Renal pelvis (tissue), 4 donors: ENCODE results near the gene COLEC11. TPM values are rescaled to one million over a fixed set of nuclear protein-coding genes. Genes with fewer than 3 reads are reported as not detected.

Source experiments
- DNase-seq: peaks from one replicate; pipeline ENCODE4 v3.0.0-alpha.2; 2013
- polyA plus RNA-seq, 3 donors: library from polyadenylated mRNA; unstranded; fragments of 120-200 nt; gene quantifications; one replicate each; pipeline ENCODE4 v1.2.1, GENCODE V29; 2013; ENCODE audit not compliant: insufficient read length in 3 of 3

COLEC11 gene
- polyA plus RNA-seq, 3 donors = 2.4 to 6.5 (median 2.7) TPM

DNA sequence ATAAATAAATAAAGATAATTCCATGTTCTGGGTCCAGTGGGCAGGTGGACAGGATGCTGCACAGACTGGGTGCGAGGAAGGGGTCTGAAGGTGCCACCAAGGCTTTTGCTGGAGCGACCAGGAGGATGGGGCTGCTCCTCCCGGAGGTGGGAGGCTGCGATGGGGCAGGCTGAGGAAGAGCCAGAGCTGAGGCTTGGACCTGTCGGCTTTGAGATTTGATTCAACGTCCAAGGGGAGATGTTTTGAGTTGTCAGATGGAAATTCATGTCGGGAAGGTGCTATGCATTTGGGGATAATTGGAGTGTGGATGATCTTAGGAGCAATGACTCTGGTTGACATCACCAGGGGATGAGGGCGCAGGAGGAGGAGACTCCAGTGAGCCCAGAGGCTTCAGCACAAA lies 74.7 kb downstream of the COLEC11 start:
- no peak for DNase-seq

DNA sequence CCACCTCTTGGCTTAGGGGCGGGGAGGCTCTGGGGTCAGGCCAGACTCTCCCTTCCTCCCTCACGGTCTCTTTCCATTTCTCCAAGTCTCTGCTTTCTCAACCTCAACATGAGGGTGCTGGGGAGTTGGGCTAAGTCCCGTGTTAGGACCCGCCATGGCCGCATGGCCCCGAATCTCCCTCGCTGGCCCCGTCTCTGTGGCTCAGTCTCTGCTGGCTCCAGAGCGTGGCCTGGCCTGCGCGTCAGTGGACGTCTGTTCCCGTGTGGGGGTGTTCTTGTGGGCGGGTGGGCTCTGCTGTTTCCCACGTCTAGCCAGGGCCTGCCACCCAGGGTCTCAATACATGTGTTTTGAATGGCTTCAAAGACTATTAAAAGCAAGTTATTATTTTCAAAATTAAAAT lies 75.5 kb downstream of the COLEC11 start:
- no peak for DNase-seq

DNA sequence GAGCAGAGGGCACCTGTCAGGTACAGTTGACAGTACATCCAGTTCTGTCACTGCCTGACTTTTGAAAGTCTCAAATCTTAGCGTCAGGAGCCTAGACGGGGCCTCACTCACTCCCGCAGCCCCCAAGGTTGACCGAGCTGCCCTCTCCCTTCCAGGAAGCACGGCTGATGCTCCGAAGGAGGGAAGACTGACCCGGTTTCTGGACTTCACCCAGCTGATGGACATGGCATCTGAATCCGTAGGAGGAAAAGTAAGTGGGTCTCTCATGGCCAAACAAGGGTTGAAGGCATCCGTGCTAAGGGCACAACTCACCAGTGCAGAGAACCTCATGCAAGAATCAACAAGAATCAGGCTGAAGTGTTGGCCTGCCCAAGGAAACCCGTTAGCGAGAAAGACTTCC lies 76.0 kb downstream of the COLEC11 start:
- no peak for DNase-seq

DNA sequence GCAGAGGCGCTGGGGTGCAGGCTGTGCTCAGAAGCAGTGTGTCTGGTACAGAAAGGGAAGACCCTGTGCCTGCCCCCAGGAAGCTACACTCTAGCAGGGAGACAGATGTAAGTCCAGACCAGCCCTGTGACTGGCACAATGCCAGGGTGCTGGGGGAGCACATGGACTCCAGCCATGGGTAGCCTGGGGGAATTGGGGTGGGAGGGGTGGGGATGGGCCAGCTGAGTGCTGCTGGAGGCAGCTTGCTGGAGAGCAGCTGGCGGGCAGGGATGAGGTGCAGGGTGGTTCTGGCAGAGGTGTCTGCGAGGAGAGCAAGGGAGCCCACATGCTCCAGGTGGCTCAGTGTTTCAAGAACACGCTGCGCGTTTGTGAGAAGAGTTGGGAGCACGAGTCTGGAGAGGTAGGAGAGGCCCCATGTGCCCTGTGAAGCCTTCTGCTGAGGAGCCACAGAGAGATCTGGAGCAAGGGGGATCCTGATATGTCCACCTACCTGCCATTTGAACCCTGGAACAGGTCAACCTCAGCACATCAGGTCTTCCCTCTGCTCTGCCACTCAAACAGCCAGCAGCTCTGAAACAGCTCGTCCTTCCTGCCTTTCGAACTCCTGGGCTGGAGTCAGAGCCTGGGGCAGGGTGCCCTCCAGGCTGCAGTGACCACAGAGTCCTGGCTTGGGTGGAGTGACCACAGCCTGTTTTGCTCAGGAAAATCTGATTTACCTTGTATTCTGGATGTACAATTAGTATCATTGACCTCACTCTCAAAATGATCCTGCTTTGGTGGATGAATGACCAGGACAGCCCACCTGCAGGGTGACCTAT lies 78.2 kb downstream of the COLEC11 start:
- no peak for DNase-seq

DNA sequence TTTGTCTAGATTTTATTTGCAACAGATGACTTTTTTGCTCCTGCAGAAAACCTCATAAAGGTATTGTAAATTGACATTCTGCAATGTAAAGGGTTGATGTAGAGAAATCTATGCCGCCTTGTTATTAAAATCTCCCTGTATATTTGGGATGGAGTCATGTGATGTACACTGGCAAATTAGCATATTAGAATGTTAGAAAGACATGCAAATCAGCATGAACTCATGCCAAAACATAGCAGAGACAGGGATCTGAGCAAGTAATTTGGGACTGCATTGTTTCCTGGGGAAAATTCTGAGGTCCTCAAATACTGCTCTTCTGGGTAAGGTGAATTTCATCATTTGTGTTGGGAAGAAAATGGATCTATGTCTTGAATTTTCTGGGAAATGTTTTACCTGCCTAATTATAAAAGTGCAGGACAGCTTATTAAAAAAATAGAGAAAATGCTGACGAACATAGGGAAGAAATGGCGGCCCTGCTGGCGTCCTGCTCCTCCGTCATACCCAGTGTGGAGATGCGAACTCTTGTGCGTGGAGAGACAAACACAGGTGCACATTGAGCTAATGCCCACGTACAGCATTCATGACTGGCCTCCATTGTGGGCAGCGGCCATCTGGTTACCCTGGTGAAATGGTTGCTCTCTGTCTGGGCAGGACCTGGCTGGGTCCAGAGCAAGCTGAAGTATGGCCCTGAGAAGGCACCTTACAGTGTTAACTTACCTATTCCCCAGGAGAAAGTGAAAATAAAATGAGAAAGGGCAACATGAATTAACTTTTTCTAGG lies 79.3 kb downstream of the COLEC11 start:
- DNase-seq = no peak

DNA sequence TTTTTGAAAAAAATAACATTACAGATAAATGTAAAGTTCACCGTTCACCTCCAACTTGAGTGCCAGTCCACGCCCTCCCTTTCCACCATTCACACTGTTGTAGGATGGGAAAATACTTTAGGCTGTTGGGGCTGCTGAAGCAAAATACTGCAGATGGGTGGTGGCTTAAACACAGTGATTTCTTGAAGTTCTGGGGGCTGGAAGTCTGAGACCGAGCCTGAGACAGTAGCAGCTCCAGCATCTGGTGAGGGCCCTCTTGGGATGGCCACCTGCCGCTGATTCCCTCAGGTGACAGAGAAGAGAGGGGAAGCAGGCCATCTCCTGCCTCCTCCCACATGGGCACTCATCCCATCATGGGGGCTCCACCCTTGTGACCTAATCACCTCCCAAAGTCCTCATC lies 80.8 kb downstream of the COLEC11 start:
- no peak for DNase-seq

DNA sequence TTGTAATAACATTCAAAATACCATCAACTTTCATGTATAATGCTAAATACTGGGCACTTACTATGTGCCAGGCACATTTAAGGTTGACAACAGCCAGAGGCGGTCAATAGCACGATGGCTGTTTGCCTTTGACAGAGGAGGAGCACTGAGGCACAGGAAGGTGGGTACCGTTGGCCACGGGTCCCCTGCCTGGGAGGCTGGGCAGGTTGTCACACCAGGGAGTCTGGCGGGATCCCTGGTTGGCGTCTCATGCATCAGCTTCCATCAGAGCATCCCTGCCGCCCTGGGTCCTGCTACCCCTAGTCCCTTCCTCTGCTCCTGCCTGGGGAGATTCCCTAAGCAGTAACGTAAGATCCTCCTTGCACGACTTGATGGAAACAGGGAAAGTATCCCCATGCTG lies 82.5 kb downstream of the COLEC11 start:
- no peak for DNase-seq

DNA sequence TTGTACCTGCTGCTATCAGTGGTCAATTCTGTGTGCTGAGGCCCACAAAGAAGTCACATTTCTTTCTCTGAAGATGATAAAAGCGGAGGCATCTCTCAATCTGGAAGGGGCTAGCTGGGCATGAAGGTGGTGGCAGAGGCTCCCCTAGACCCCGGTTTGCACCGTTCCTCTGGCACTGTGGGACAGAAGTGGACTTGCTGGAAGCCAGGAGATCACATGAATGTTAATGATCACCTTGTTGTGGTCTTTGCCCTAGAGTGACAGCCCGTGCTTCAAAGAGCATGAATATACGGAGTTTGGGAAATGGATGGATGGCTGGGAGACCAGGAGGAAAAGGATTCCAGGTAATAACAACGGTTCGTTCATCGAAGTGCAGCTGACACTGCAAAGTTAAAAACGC lies 83.3 kb downstream of the COLEC11 start:
- DNase-seq = no peak

DNA sequence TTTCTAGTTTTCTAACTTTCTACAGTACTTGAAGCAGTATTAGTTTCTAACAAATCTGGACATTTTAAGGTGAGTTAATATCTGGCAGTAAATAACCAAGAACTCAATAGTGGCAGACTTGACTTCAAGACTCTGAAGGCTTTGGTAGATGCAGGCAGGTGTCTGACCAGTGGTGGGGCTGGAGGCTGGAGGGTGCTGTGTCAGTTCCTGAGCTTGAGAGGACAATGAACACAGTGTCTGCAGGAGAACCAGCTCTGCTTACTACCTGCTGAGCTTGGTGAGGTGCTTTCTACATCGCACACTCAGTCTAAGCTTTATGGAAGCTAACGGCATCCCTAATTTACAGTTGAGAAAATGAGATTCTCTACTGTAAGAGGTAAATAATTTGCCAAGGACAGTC lies 84.3 kb downstream of the COLEC11 start:
- DNase-seq = no peak

DNA sequence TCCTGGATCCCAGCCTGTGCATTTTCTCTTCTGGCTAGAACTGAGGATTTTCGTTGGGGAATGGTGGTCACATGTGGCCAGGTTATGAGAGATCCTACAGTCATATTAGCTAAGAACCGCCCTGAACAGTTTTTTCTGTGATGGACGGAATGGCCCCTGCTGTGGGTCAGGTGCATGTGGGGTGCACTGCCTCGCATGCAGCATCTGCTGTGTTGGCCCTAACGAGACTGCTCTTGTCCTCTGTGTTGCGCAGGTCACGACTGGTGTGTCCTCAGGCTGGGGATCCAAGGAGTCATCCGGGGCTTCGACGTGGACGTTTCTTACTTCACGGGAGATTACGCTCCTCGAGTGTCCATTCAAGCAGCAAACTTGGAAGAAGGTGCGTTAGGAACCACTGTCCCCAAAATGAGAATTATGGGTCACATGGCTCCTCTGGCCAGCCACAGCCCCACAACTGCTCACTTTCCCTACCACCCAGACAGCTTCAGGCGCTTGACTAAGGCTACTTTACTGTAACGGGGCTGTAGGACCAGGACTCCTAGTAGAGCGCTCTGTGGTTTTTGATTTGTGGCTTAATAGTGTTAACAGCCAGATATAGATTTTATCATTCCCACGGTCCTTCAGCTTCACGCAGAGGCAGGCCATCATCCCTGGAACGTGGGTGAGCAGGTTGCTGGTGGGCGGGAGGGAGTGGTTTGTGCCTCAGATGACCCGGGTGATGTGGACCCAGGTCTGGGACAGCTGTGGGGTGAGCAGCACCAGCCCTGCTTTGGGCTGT lies 84.9 kb downstream of the COLEC11 start:
- no peak for DNase-seq

DNA sequence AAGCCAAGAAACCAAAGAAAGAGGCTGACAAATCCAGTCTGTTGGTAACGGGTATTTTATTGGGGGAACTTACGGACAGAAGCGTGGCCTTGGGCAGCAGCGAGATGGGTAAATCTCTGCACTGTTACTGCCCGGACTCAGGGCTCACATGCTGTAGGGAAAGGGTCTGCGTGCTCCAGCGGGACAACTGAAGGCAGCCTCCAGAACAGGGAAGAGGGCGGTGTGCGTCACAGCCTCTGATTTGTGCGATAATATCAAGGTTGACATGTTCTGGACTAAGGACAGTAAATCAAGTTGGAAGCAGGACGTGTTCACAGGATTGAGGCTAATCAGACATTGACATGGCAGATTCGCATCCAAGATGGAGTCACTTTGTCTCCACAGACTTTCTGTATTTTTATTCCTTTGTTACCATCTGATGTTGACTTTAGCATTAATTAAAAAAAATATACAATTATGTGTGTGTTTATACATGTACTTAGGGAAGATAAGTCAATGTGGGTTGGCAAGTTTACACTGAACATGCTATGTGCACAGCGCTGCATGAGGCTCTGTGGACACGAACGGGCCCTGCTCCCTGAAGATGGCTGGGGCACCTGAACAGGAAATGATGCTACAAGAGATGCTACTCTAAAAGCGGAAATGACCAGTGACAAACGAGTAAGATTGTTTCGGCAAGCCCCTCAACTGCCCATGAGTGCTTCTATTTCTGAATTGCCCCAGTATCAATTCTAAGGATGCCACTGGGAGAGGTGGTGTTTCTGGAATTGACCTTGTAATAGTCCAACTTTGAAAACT lies 85.8 kb downstream of the COLEC11 start:
- no peak for DNase-seq

DNA sequence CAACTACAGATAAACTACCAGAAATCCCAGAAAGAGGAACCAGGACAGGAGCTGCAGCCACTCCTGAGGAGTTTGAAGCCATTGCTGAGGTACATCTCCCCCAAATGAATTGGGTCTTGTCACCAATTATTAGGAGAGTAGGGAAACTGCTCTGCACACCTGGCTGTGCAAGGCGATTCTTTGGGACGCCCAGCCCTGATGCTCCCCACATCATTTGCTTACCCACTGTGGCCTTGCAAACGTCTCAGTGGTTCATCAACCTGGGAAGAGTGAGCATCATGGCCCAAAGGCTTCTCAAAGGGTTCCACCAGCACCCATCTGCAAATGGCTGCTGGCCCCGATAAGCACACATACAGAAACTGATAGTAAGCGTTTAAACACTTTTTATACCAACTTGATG lies 86.7 kb downstream of the COLEC11 start:
- no peak for DNase-seq

DNA sequence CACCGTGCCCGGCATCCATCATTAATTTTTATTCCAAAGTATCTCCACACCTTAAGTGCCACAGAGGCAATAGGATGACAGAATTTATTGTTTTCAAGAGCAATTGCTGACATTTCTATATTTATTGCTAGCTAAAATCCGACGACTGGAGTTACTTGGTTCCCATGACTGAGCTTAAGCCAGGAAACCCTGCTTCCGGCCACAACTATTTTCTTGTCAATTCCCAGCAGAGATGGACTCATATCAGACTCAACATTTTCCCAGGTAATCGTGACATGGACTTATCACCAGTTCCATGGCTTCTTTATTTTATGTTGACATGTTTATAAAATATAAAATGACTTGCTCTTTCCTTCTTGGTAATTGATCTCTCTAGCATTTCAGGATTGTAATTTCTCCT lies 87.9 kb downstream of the COLEC11 start:
- no peak for DNase-seq

DNA sequence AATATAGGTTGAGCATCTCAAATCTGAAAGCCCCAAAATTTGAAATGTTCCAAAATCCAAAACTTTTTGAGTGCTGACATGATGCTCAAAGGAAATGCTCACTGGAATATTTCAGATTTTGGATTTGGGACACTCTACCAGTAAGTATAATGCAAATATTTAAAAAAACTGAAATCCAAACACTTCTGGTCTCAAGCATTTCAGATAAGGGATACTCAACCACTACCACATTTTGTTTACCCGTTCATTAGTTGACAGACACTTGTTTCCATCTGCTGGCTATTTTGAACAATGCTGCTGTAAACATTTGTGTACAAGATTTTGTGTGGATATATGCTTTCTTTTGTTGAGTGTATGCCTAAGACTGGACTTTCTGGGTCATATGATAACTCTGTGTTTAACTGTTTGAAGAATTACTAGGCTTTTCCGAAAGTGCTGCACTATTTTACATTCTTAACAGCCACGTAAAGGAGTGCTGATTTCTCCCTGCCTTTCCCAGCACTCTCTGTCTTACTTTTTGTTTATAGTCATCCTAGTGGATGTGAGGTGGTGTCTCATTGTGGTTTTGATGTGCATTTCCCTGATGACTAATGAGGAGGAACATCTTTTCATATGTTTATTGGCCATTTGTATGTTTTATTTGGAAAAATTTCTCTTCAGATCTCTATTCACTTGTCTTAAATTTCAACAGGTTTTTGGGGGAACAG lies 89.0 kb downstream of the COLEC11 start:
- no peak for DNase-seq

DNA sequence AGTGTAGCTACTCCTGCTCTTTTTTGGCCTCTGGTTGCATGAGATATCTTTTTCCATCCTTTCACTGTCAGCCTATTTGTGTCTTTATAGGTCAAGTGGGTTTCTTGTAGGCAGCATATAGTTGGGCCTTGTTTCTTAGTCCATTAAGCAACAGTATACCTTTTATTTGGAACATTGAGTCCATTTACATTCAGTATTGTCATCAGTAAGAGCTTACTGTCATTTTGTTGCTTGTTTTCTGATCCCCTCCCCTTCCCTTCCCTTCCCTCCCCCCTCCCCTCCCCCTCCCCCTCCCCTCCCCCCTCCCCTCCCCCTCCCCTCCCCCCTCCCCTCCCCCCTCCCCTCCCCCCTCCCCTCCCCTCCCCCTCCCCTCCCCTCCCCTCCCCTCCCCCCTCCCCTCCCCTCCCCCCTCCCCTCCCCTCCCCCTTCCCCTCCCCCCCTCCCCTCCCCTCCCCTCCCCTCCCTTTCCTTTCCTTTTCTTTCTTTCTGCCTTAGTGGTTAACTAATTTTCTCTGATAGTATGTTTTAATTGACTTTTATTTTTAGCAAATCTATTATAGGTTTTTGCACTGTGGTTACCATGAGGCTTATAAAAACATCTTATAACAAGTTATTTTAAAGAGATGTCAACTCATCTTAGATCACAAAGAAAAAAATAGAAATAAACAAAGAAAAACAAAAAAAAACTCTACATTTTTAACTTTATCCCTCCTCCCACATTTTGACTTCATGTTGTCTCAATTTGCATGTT lies 95.3 kb downstream of the COLEC11 start:
- no peak for DNase-seq

DNA sequence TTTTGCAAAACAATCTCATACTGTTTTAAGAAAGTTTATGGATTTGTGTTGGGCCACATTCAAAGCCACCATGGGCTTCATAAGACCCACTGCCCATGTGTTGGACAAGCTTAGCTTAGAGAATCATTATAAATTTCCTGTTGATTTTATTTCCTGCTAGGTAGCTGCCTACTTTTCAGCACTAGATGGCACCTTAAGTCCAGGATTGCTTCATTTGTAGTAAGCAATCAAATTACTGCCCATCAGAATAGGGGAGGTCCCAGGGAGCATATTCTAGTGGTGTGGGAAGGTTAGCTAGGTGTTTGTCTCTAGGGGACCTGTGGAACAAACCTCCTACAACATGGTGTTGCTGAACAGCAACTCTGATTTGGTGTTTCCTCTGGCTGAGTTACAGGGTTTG lies 97.5 kb downstream of the COLEC11 start:
- DNase-seq = no peak
